WI38 (cell line): Measurements from ENCODE around the gene SNAPC4.

Source experiments
- H3K4me3 ChIP-seq: 2 replicates; pipeline ENCODE4 v1.5.1; 2011; ENCODE audit warnings: low read depth, mild to moderate bottlenecking, control low read depth, low read length
- TF ChIP-seq, protein P1 (sequence below): IDR thresholded peaks from 2 replicates; pipeline ENCODE4 v1.5.1; 2012; ENCODE audit warnings: low read depth, mild to moderate bottlenecking, control low read depth, low read length

SNAPC4 gene

DNA sequence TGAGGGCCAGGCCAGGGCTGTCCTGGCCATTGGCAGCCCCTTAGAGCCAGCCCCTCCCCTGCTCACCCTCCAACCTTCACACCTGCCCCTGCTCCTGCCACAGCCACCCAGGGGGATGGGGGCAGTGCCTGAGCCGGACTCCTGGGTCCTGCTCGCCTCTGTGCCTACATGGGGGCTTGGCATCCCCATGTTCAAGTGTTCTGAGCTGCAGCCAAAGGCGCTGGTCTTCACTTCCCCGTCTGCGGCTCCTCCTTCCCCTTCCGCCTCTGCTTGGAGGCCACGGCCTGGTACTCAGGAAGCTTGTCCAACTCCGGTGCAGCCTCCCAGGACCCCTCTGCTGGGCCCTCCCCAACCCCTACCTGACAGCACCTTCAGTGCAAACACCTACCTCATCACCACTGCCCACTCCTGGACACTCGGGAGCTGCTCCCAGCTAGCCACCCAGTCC lies 34.2 kb downstream of the SNAPC4 start:
- no peak overlapping the region for H3K4me3 ChIP-seq
- TF ChIP-seq, protein P1, sequence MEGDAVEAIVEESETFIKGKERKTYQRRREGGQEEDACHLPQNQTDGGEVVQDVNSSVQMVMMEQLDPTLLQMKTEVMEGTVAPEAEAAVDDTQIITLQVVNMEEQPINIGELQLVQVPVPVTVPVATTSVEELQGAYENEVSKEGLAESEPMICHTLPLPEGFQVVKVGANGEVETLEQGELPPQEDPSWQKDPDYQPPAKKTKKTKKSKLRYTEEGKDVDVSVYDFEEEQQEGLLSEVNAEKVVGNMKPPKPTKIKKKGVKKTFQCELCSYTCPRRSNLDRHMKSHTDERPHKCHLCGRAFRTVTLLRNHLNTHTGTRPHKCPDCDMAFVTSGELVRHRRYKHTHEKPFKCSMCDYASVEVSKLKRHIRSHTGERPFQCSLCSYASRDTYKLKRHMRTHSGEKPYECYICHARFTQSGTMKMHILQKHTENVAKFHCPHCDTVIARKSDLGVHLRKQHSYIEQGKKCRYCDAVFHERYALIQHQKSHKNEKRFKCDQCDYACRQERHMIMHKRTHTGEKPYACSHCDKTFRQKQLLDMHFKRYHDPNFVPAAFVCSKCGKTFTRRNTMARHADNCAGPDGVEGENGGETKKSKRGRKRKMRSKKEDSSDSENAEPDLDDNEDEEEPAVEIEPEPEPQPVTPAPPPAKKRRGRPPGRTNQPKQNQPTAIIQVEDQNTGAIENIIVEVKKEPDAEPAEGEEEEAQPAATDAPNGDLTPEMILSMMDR: no peak

DNA sequence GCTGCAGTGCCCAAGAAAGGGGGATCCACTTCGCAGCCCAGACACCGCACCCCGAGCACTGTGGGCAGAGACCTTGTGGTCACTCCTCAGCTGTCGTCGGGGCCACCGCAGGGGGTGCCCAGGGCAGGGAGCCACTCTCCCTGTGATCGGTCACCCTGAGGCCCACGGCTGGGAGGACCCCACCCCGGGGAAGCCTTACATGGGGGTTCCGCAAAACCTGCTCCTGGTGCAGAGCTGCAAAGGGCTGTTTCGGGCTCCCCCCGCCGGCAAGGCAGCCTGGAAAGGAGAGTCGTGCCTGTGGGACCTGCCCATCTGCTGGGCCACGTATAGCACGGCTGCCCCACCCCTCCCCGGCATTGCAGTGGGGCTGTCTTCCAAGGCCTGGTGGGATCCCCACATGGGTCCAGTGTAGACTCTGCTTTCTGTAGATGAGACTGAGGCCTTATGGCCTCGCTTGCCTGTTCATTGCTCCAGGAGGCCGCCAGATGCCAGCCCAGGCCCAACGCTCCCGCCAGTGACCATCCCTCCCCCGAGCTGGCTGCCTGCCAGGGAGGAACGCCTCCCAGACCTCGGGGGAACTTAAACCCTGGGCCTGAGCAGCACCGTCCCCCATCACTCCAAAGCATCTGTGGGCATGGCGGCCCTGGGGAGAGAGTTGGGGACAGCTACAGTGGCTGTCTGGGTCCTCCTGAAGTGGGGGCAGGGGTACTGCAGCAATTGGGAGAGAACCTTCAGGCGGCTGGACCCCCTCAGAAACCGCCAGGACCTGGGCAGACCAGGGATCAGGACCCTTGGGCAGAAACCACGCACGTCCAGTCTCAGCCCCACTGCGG lies 34.8 kb downstream of the SNAPC4 start:
- TF ChIP-seq, protein P1: no peak
- H3K4me3 ChIP-seq: no peak overlapping the region

DNA sequence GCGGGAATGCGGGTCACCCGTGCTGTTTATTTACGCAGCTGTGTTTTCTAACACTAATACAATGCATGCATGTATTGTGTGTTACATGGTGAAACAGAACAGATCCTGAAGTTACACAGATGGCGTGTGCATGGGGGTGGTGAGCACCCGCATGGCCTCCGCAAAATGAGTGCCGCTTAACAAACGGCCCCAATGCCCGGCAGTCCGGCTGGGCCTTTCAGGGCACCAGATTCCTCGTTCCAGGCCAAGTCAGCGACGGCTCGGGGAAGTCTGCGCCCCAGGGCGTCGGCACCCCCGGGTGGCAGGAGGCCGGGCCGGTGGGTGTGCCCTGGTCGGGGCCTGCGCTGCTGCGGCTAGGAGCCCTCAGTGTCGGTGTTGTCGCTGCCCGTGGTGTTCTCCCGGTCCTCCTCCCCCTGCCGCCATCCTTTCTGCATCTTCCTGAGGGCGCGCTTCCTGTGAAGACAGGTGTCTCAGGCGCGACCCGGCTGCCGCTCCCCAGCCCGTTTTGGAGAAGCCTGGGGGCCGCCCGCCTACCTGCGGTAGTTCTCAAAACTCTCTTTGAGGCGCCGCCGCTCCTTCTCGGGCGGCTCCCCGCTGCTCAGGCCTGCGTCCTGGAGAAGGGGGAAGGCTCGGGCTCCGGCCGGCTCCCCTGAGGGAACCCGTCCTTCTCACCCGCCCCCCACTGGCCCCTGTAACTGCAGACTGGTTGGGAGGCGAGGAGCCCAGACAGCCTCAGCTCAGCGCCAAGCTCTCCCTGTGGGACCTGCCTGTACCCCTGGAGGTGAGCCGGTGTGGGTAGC lies 35.8 kb downstream of the SNAPC4 start:
- TF ChIP-seq, protein P1: no peak
- H3K4me3 ChIP-seq: no peak overlapping the region

DNA sequence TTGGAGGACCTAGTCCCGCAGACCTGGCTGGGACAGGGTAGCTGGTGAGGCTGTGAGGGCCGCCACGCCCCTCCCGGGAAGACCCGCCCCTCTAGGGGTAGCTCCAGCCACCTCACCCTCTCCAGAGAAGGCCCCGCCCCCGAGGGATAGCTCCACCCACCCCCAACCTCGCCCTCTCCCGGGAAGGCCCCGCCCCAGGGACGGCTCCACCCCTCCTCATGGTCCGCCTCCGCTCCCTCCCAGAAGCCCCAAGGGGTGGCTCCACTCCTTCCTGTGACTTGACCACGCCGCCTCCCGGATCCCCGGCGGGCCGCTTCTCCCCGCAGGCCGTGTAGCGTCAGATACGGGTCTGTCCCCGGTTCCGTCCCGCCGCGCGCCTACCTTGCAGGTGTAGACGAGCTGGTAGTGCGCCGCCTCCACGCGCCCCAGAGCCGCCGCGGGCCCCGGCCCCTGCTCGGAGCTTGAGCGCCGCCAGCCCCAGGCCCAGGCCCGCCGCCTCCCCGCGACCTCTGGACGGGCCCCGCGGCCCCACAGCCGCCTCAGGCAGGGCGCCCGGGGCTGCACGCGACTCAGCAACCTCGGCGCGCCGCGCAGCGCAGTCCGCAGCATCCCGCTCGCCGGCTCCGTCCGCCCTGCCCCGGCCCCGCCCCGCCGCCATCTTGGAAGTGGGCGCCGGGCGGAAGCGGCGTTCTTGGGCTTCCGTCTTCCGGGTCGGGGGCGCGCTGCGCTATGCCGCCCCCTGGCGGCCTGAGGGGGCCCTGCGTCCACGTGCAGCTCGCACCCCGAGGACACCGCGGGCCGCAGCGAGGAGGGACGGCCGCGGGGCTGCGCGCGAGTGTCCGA lies 36.6 kb downstream of the SNAPC4 start, which contains the start of gene DNLZ:
Gene DNLZ (minus strand): TSS at position 639 of the 843 bp plus-strand sequence. CDS start 30 bp downstream, at position 609.
- TF ChIP-seq, protein P1: peak; percentile 69
- H3K4me3 ChIP-seq: peak within 1 kb of the TSS; percentile 60

DNA sequence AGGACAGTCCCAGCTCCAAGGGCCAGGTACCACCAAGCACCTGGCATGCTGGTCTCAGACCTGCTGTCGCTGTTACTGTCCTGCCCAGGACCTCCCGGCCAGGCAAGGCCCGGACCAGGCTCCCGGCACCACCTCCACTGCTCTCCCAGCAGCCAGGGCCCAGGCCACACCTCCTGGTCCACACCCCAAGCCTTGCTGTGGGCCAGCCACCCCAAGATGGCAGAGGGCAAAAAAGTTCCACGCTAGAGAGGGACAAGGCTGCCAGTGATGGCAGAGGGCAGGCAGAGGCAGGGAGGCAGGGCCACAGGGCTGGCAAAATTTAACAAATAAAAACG lies 37.6 kb downstream of the SNAPC4 start:
- TF ChIP-seq, protein P1: no peak
- H3K4me3 ChIP-seq: 0 out of 2 replicates have a peak overlapping the region, but pooled peaks have one; percentile 4

DNA sequence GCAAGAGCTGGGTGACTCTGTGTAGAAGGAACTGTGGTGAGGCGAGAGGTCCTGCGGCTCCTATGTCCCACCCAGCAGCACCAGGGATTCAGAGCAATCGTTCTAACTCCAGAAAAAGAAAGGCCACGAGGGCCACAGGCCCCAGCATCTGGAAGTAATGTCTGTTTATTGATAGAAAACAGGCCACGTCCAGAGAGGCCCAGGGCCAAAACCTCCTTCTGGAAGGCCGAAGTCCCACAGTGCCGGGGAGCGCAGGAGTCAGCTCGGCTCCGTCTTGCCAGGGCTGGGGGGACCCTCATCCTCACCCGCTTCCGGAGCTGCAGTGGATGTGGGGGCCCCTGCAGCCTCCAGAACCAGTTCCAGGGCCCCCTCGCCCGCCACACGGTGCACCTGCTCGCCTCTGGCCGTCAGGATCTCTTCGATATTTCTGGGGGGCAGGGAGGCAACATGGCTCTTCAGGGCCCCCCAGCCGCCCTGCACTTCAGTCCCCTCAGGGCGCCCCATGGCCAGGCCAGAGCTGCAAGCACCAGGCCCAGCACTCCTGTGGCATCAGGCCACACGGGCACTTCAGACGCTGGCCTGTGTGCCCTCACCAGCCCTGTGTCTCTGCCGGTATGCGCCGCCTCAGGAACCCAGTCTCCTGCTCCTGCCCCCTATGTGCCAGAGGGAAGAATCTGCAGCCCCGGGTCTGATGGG lies 38.1 kb downstream of the SNAPC4 start:
- TF ChIP-seq, protein P1: no peak
- H3K4me3 ChIP-seq: peak overlapping the region; percentile 30
